H9 (cell line): Measurements from ENCODE around the gene PBX1. TPM values are rescaled to one million over a fixed set of nuclear protein-coding genes. Genes with fewer than 3 reads are reported as not detected.

Experiments
- DNase-seq: peaks from one replicate; pipeline ENCODE4 v3.0.0-alpha.2; 2017
- H2AFZ ChIP-seq: one replicate; pipeline ENCODE4 v1.6.1; 2013; ENCODE audit warnings: mild to moderate bottlenecking, low read length, control low read depth, moderate library complexity
- H2AK5ac ChIP-seq: 2 replicates; pipeline ENCODE4 v1.6.1; 2013; ENCODE audit warnings: low read length, control low read depth, mixed read lengths; ENCODE audit not compliant: insufficient read length
- H2BK120ac ChIP-seq: one replicate; pipeline ENCODE4 v1.6.1; 2013; ENCODE audit warnings: low read depth, mild to moderate bottlenecking, low read length, control low read depth, inconsistent platforms; ENCODE audit not compliant: poor library complexity, severe bottlenecking
- H2BK12ac ChIP-seq: 2 replicates; pipeline ENCODE4 v1.6.1; 2013; ENCODE audit warnings: low read length, control low read depth, mixed read lengths, low read depth; ENCODE audit not compliant: insufficient read length
- H2BK15ac ChIP-seq: 2 replicates; pipeline ENCODE4 v1.6.1; 2013; ENCODE audit warnings: low read depth, low read length, control low read depth
- H2BK20ac ChIP-seq: one replicate; pipeline ENCODE4 v1.6.1; 2013; ENCODE audit warnings: low read depth, mild to moderate bottlenecking, low read length, control low read depth, inconsistent platforms; ENCODE audit not compliant: poor library complexity, severe bottlenecking
- H2BK5ac ChIP-seq: 2 replicates; pipeline ENCODE4 v1.6.1; 2013; ENCODE audit warnings: low read length, control low read depth, mixed read lengths; ENCODE audit not compliant: insufficient read length
- H3K14ac ChIP-seq: 2 replicates; pipeline ENCODE4 v1.6.1; 2013; ENCODE audit warnings: low read length, control low read depth; ENCODE audit not compliant: insufficient read depth
- H3K18ac ChIP-seq: 2 replicates; pipeline ENCODE4 v1.6.1; 2013; ENCODE audit warnings: low read depth, mild to moderate bottlenecking, mixed read lengths, low read length, control low read depth; ENCODE audit not compliant: insufficient read length
- H3K23ac ChIP-seq: 2 replicates; pipeline ENCODE4 v1.6.1; 2013; ENCODE audit warnings: low read length, control low read depth, mixed read lengths, low read depth; ENCODE audit not compliant: insufficient read length
- H3K23me2 ChIP-seq: 2 replicates; pipeline ENCODE4 v1.6.1; 2013; ENCODE audit warnings: low read depth, mild to moderate bottlenecking, mixed read lengths, low read length, control low read depth; ENCODE audit not compliant: insufficient read length, poor library complexity, severe bottlenecking
- H3K27ac ChIP-seq: 2 replicates; pipeline ENCODE4 v1.5.1; 2013; ENCODE audit warnings: low read length, control low read depth, mixed read lengths, low read depth; ENCODE audit not compliant: insufficient read length
- H3K27me3 ChIP-seq: 2 replicates; pipeline ENCODE4 v1.6.1; 2013; ENCODE audit warnings: low read length, control low read depth, inconsistent platforms; ENCODE audit not compliant: insufficient read depth
- H3K4ac ChIP-seq: 2 replicates; pipeline ENCODE4 v1.6.1; 2013; ENCODE audit warnings: low read depth, mild to moderate bottlenecking, control low read depth, inconsistent platforms, low read length, moderate library complexity
- H3K4me1 ChIP-seq: 2 replicates; pipeline ENCODE4 v1.6.1; 2013; ENCODE audit warnings: low read length, control low read depth, inconsistent platforms; ENCODE audit not compliant: insufficient read depth
- H3K4me2 ChIP-seq: 2 replicates; pipeline ENCODE4 v1.6.1; 2013; ENCODE audit warnings: low read length, control low read depth, mixed read lengths; ENCODE audit not compliant: insufficient read length, insufficient read depth
- H3K56ac ChIP-seq: 2 replicates; pipeline ENCODE4 v1.6.1; 2013; ENCODE audit warnings: low read depth, mild to moderate bottlenecking, mixed read lengths, low read length, control low read depth; ENCODE audit not compliant: insufficient read length
- H3K79me1 ChIP-seq: 2 replicates; pipeline ENCODE4 v1.6.1; 2013; ENCODE audit warnings: low read depth, mild to moderate bottlenecking, moderate library complexity, low read length, control low read depth, inconsistent platforms; ENCODE audit not compliant: insufficient read depth, poor library complexity, severe bottlenecking
- H3K79me2 ChIP-seq: 2 replicates; pipeline ENCODE4 v1.6.1; 2013; ENCODE audit warnings: low read length, control low read depth, inconsistent platforms; ENCODE audit not compliant: insufficient read depth
- H3K9ac ChIP-seq: 2 replicates; pipeline ENCODE4 v1.6.1; 2013; ENCODE audit warnings: low read length, control low read depth, mixed read lengths; ENCODE audit not compliant: insufficient read length; ENCODE audit errors: extremely low read depth
- H3K9me3 ChIP-seq: one replicate; pipeline ENCODE4 v1.6.1; 2013; ENCODE audit warnings: low read depth, low read length, inconsistent platforms; ENCODE audit not compliant: control insufficient read depth
- H3T11ph ChIP-seq: one replicate; pipeline ENCODE4 v1.6.1; 2013; ENCODE audit warnings: mild to moderate bottlenecking, low read length, control low read depth, inconsistent platforms
- H4K20me1 ChIP-seq: one replicate; pipeline ENCODE4 v1.6.1; 2013; ENCODE audit not compliant: control insufficient read depth, insufficient read length, insufficient read depth
- H4K5ac ChIP-seq: 2 replicates; pipeline ENCODE4 v1.6.1; 2013; ENCODE audit warnings: low read depth, mild to moderate bottlenecking, mixed read lengths, low read length, control low read depth; ENCODE audit not compliant: insufficient read length
- H4K8ac ChIP-seq: replicated peaks from 2 replicates; pipeline ENCODE4 v1.6.1; 2013; ENCODE audit warnings: low read length, control low read depth, mixed read lengths, low read depth; ENCODE audit not compliant: insufficient read length
- H4K91ac ChIP-seq: 2 replicates; pipeline ENCODE4 v1.6.1; 2013; ENCODE audit warnings: low read depth, mild to moderate bottlenecking, moderate library complexity, mixed read lengths, low read length, control low read depth; ENCODE audit not compliant: insufficient read length
- H3K27ac Mint-ChIP-seq, 3 experiments: 2 replicates in 2 of 3; 3 replicates in 1 of 3; pipeline ENCODE4 v1.8.0; 2020 to 2021; ENCODE audit warnings: mixed read lengths in 3 of 3, mild to moderate bottlenecking in 1 of 3, moderate library complexity in 1 of 3
- H3K27me3 Mint-ChIP-seq: 2 replicates; pipeline ENCODE4 v1.8.0; 2021; ENCODE audit warnings: low read depth, mild to moderate bottlenecking, moderate library complexity, mixed read lengths
- H3K36me3 Mint-ChIP-seq, 3 experiments: 2 replicates in 2 of 3; 3 replicates in 1 of 3; pipeline ENCODE4 v1.8.0; 2020 to 2021; ENCODE audit warnings: low read depth in 3 of 3, mixed read lengths in 3 of 3; ENCODE audit not compliant: insufficient read depth in 1 of 3
- H3K4me1 Mint-ChIP-seq, 2 experiments: 2 replicates each; pipeline ENCODE4 v1.8.0; 2020; ENCODE audit warnings: mixed read lengths in 2 of 2
- H3K4me3 Mint-ChIP-seq, 2 experiments: 2 replicates in 1 of 2; 3 replicates in 1 of 2; pipeline ENCODE4 v1.8.0; 2020 to 2021; ENCODE audit warnings: mild to moderate bottlenecking in 2 of 2, mixed read lengths in 2 of 2, moderate library complexity in 1 of 2
- H3K9me3 Mint-ChIP-seq, 2 experiments: 2 replicates in 1 of 2; 3 replicates in 1 of 2; pipeline ENCODE4 v1.8.0; 2020; ENCODE audit warnings: mild to moderate bottlenecking in 2 of 2, mixed read lengths in 2 of 2, moderate library complexity in 1 of 2
- WGBS: extraction: QIAGEN DNeasy Blood & Tissue Kit; methylation state at CpG from one replicate; pipeline ENCODE4 v1.1.7; 2013; ENCODE audit warnings: missing lambda C conversion rate, low lambda C conversion rate, mixed read lengths; ENCODE audit not compliant: insufficient read length; ENCODE audit errors: extremely low coverage; 5-methylcytosine and 5-hydroxymethylcytosine counted together
- total RNA-seq: library from RNA; stranded (reverse); gene quantifications from 2 replicates; pipeline ENCODE4 v1.2.1, GENCODE V29; 2021
- TF ChIP-seq, protein P1 (sequence below): fragments of 200-600 bp; sonication (generic); conservative IDR thresholded peaks from 3 replicates; pipeline ENCODE4 v1.8.0; 2021; ENCODE audit warnings: antibody characterized with exemption, mild to moderate bottlenecking

Gene PBX1
- total RNA-seq, 1 experiment from 2014 or later: 142 TPM

DNA sequence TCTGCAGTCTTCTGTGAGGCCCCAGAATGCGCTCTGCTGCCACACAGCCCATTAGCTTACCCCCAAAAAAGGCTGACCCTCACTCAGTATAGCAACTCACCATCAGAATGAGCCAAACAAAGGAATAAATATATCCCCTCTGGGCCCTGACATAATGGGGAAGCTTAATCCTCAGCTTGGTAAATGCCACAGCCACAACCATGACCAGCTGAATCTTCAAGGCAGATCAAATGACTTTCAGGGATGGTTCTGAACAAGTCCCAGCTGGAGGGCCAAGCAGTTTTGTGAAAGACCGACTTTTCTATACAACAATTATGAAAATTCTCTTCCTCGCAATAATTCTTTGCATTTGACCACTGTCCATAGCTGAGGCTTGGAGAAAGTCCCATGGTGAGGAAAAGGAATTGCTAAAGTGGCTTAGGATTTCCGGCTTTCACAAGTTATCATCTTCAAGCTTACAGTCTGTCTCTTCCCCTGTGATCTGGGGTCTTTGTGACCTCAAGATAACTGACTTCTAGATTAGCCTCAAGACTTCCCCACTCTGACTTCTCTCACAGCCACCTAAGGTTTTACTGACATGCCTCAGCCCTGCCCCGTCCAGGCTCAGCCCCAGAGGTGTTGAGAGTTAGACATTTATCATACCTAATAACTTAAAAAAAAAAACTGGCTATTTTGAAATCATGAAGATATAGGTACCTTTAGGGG is 47.8 kb upstream of the PBX1 start:
- peak overlapping the region in 2 of 3 experiments; percentile 40 to 50; a peak in 2 of 7 replicates for H3K27ac Mint-ChIP-seq

More for the DNA sequence above, 47.8 kb upstream of the PBX1 start:
- Histone ChIP-seq H3K4me2 (no peak overlapping the region), H2BK120ac (no peak overlapping the region), H3K27me3 (no peaks in the 10 kb centered on the region), H3K23ac (no peak overlapping the region), H4K5ac (no peak overlapping the region), H2AK5ac (no peak overlapping the region), H3K4me1 (no peaks in the 10 kb centered on the region; the same call in 1 of the 2 replicates), H3K18ac (no peak overlapping the region), H3K9me3 (no peaks in the 10 kb centered on the region), H2AFZ (no peak overlapping the region), H2BK15ac (no peak overlapping the region), H3K79me2 (no peaks in the 10 kb centered on the region), H2BK20ac (no peak overlapping the region), H4K20me1 (no peaks in the 10 kb centered on the region), H3K27ac (no peak overlapping the region), H2BK5ac (no peak overlapping the region), H4K8ac (no peak overlapping the region), H3K79me1 (no peaks in the 10 kb centered on the region), H4K91ac (no peak overlapping the region), H2BK12ac (no peak overlapping the region), H3K4ac (no peak overlapping the region), H3T11ph (no peak overlapping the region), H3K56ac (no peak overlapping the region), H3K14ac (no peak overlapping the region), H3K9ac (no peak overlapping the region), H3K23me2 (no peaks in the 10 kb centered on the region)
- no peaks in the 10 kb centered on the region for H3K27me3 Mint-ChIP-seq
- no peaks in the 10 kb centered on the region for H3K9me3 Mint-ChIP-seq
- TF ChIP-seq, protein P1, sequence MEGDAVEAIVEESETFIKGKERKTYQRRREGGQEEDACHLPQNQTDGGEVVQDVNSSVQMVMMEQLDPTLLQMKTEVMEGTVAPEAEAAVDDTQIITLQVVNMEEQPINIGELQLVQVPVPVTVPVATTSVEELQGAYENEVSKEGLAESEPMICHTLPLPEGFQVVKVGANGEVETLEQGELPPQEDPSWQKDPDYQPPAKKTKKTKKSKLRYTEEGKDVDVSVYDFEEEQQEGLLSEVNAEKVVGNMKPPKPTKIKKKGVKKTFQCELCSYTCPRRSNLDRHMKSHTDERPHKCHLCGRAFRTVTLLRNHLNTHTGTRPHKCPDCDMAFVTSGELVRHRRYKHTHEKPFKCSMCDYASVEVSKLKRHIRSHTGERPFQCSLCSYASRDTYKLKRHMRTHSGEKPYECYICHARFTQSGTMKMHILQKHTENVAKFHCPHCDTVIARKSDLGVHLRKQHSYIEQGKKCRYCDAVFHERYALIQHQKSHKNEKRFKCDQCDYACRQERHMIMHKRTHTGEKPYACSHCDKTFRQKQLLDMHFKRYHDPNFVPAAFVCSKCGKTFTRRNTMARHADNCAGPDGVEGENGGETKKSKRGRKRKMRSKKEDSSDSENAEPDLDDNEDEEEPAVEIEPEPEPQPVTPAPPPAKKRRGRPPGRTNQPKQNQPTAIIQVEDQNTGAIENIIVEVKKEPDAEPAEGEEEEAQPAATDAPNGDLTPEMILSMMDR: no peak
- no peak overlapping the region for H3K4me3 Mint-ChIP-seq
- no CpG with 5 or more reads among the region's 5 CpGs for WGBS
- no peak for DNase-seq
- peaks cover 17 to 18% of the 10 kb centered on the region in 2 experiments for H3K4me1 Mint-ChIP-seq
- H3K36me3 Mint-ChIP-seq: no peaks in the 10 kb centered on the region
